Mammary epithelial cell (primary cell): ENCODE measurements around the gene SLC19A1.

Experiments used
- EZH2 ChIP-seq: IDR thresholded peaks from 2 replicates; pipeline ENCODE4 v1.6.1; 2012; ENCODE audit warnings: low read length, inconsistent platforms, borderline replicate concordance
- TF ChIP-seq, protein P1 (sequence below), 2 donors: IDR thresholded peaks in 1 of 2; conservative IDR thresholded peaks in 1 of 2; 2 replicates each; pipeline ENCODE4 v1.5.1; 2011 to 2012; ENCODE audit warnings: inconsistent platforms in 2 of 2, low read length in 2 of 2, mild to moderate bottlenecking in 2 of 2, control low read depth in 1 of 2, low read depth in 1 of 2; ENCODE audit not compliant: insufficient read depth in 1 of 2; ENCODE audit errors: extremely low read depth in 1 of 2

GRCh38 chr21:45545691-45546531, 3.7 kb upstream of the SLC19A1 start:
- TF ChIP-seq, protein P1, sequence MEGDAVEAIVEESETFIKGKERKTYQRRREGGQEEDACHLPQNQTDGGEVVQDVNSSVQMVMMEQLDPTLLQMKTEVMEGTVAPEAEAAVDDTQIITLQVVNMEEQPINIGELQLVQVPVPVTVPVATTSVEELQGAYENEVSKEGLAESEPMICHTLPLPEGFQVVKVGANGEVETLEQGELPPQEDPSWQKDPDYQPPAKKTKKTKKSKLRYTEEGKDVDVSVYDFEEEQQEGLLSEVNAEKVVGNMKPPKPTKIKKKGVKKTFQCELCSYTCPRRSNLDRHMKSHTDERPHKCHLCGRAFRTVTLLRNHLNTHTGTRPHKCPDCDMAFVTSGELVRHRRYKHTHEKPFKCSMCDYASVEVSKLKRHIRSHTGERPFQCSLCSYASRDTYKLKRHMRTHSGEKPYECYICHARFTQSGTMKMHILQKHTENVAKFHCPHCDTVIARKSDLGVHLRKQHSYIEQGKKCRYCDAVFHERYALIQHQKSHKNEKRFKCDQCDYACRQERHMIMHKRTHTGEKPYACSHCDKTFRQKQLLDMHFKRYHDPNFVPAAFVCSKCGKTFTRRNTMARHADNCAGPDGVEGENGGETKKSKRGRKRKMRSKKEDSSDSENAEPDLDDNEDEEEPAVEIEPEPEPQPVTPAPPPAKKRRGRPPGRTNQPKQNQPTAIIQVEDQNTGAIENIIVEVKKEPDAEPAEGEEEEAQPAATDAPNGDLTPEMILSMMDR (conservative IDR thresholded peaks at IDR 0.05 in 1 of 2, IDR thresholded peaks at IDR 0.05 in 1 of 2; ENCODE audit: extremely low read depth in 1 of 2, insufficient read depth in 1 of 2, low read depth in 1 of 2, low read length in 2 of 2) = no peak
- TF ChIP-seq EZH2 = no peak
